Measurements from ENCODE around the gene JMY. TPM values are rescaled to one million over a fixed set of nuclear protein-coding genes. Genes with fewer than 3 reads are reported as not detected.

Gene JMY
- total RNA-seq, 1 experiment from 2014 or later: 15.2 TPM

- Histone ChIP-seq H2BK12ac (ENCODE audit: insufficient read length, low read depth, low read length) (no peak overlapping the region), H3K27ac (ENCODE audit: insufficient read length, low read depth, low read length) (no peak overlapping the region), H4K8ac (replicated peaks; ENCODE audit: insufficient read length, low read depth, low read length) (no peak overlapping the region), H2BK5ac (ENCODE audit: insufficient read length, low read length) (no peak overlapping the region), H3K23me2 (ENCODE audit: insufficient read length, low read depth, low read length, poor library complexity, severe bottlenecking) (no peaks in the 10 kb centered on the region), H3K9me3 (ENCODE audit: control insufficient read depth, low read depth, low read length) (no peaks in the 10 kb centered on the region), H2AFZ (ENCODE audit: low read length) (no peak overlapping the region), H3K23ac (ENCODE audit: insufficient read length, low read depth, low read length) (no peak overlapping the region), H3K56ac (ENCODE audit: insufficient read length, low read depth, low read length) (no peak overlapping the region), H3K4me2 (ENCODE audit: insufficient read depth, insufficient read length, low read length) (no peak overlapping the region), H3K14ac (ENCODE audit: insufficient read depth, low read length) (no peak overlapping the region), H3K18ac (ENCODE audit: insufficient read length, low read depth, low read length) (no peak overlapping the region), H3K4me1 (ENCODE audit: insufficient read depth, low read length) (peaks cover 8% of the 10 kb centered on the region; the same call in 1 of the 2 replicates), H3K4ac (ENCODE audit: low read depth, low read length) (no peak overlapping the region), H3K79me2 (ENCODE audit: insufficient read depth, low read length) (peaks cover 7% of the 10 kb centered on the region; the same call in 1 of the 2 replicates), H4K5ac (ENCODE audit: insufficient read length, low read depth, low read length) (no peak overlapping the region), H2BK20ac (ENCODE audit: low read depth, low read length, poor library complexity, severe bottlenecking) (no peak overlapping the region), H2BK120ac (ENCODE audit: low read depth, low read length, poor library complexity, severe bottlenecking) (no peak overlapping the region), H4K20me1 (ENCODE audit: control insufficient read depth, insufficient read depth, insufficient read length) (no peaks in the 10 kb centered on the region), H2AK5ac (ENCODE audit: insufficient read length, low read length) (no peak overlapping the region), H3K79me1 (ENCODE audit: insufficient read depth, low read depth, low read length, poor library complexity, severe bottlenecking) (no peaks in the 10 kb centered on the region), H3K9ac (ENCODE audit: extremely low read depth, insufficient read length, low read length) (no peak overlapping the region), H2BK15ac (ENCODE audit: low read depth, low read length) (no peak overlapping the region), H3K27me3 (ENCODE audit: insufficient read depth, low read length) (no peaks in the 10 kb centered on the region), H3T11ph (ENCODE audit: low read length) (no peak overlapping the region), H4K91ac (ENCODE audit: insufficient read length, low read depth, low read length) (no peak overlapping the region)
- H3K4me1 Mint-ChIP-seq: peaks cover 44 to 52% of the 10 kb centered on the region in 2 experiments
- H3K9me3 Mint-ChIP-seq: no peaks in the 10 kb centered on the region
- no peak for TF ChIP-seq CTCF (conservative IDR thresholded peaks at IDR 0.05)
- H3K27ac Mint-ChIP-seq: no peak overlapping the region
- no CpG with 5 or more reads among the region's 6 CpGs for WGBS (ENCODE audit: extremely low coverage, insufficient read length, low lambda C conversion rate)
- no peaks in the 10 kb centered on the region; a peak in 2 of 7 replicates for H3K36me3 Mint-ChIP-seq (ENCODE audit: insufficient read depth in 1 of 3, low read depth in 3 of 3)
- no peak for DNase-seq
- no peaks in the 10 kb centered on the region; the same call in 1 of the 2 replicates for H3K27me3 Mint-ChIP-seq (ENCODE audit: low read depth)
- H3K4me3 Mint-ChIP-seq: no peak overlapping the region
Observed at GRCh38 chr5:79259810-79260209, 23.9 kb downstream of the JMY start.
